ENCODE results near the gene SPSB1.

The SPSB1 gene

GRCh38 chr1:9367806-9368205, 75.1 kb downstream of the SPSB1 start:
- ChIA-PET CTCF (interaction anchor here (0.8 to 1.2 kb wide), 2 partner anchors 15 to 257 kb away, joined by 3 to 4 read pairs; no protein-coding TSS in a partner anchor), POLR2A (no interaction called here)
- Histone ChIP-seq H3K36me3 (ENCODE audit: control insufficient read depth in 2 of 2, insufficient read depth in 1 of 2, low read length in 2 of 2) (no peaks in the 10 kb centered on the region), H3K27ac (ENCODE audit: extremely low read depth, low read depth, low read length) (no peak overlapping the region), H3K4me1 (ENCODE audit: control insufficient read depth, insufficient read depth, low read length) (no peaks in the 10 kb centered on the region), H3K4me3 (ENCODE audit: low read depth, low read length) (no peak overlapping the region), H3K9me3 (ENCODE audit: control insufficient read depth, insufficient read depth, low read depth, low read length) (no peaks in the 10 kb centered on the region)
- no peak for TF ChIP-seq ZNF423 (tag by site-specific recombination; IDR thresholded peaks at IDR 0.05)
- TF ChIP-seq, protein P1, sequence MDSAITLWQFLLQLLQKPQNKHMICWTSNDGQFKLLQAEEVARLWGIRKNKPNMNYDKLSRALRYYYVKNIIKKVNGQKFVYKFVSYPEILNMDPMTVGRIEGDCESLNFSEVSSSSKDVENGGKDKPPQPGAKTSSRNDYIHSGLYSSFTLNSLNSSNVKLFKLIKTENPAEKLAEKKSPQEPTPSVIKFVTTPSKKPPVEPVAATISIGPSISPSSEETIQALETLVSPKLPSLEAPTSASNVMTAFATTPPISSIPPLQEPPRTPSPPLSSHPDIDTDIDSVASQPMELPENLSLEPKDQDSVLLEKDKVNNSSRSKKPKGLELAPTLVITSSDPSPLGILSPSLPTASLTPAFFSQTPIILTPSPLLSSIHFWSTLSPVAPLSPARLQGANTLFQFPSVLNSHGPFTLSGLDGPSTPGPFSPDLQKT (IDR thresholded peaks at IDR 0.05; ENCODE audit: borderline replicate concordance, low read depth, low read length), result no peak
- TF ChIP-seq ZNF623 (tag by site-specific recombination; IDR thresholded peaks at IDR 0.05), result no peak
- TF ChIP-seq WT1 (tag by site-specific recombination; IDR thresholded peaks at IDR 0.05), result no peak
- TF ChIP-seq MYNN (tag by site-specific recombination; IDR thresholded peaks at IDR 0.05; ENCODE audit: borderline replicate concordance), result no peak
- TF ChIP-seq ZBTB26 (tag by site-specific recombination; optimal IDR thresholded peaks at IDR 0.05), result no peak
- TF ChIP-seq ZNF626 (tag by site-specific recombination; IDR thresholded peaks at IDR 0.05), result no peak
- no peak for TF ChIP-seq ZNF37A (tag by site-specific recombination; IDR thresholded peaks at IDR 0.05)
- no peak for TF ChIP-seq ZIC2 (tag by site-specific recombination; IDR thresholded peaks at IDR 0.05)
- TF ChIP-seq ZNF248 (tag by site-specific recombination; IDR thresholded peaks at IDR 0.05), result no peak
- no peak for TF ChIP-seq ZNF610 (tag by site-specific recombination; IDR thresholded peaks at IDR 0.05; ENCODE audit: borderline replicate concordance)
- no peak for TF ChIP-seq ZNF530 (tag by site-specific recombination; IDR thresholded peaks at IDR 0.05; ENCODE audit: low read depth)

DNA sequence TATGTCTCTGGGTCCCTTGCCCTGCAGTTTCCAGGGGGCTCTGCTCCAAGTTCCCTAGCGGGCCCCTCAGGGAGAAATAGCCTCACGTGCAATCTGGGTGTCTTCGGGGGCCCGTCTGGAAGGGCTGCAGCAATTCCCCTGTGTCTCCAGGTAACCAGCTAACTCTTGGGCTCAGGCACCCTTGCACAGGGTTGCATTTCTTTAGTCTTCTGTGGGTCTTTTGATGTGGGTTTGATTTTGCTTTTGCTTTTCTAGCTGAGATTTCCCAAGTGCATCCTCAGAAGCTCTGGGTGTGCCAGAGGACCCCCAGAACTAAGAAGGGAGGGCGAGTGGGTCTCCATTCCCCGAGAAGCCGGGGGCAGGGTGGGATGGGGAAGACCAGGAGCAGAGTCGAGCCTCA, 75.7 kb downstream of the SPSB1 start:
- Histone ChIP-seq H3K27ac (ENCODE audit: extremely low read depth, low read depth, low read length) (no peak overlapping the region), H3K36me3 (ENCODE audit: control insufficient read depth in 2 of 2, insufficient read depth in 1 of 2, low read length in 2 of 2) (no peaks in the 10 kb centered on the region), H3K4me3 (ENCODE audit: low read depth, low read length) (no peak overlapping the region), H3K4me1 (ENCODE audit: control insufficient read depth, insufficient read depth, low read length) (no peaks in the 10 kb centered on the region), H3K9me3 (ENCODE audit: control insufficient read depth, insufficient read depth, low read depth, low read length) (no peaks in the 10 kb centered on the region)
- ChIA-PET POLR2A (no interaction called here), CTCF (interaction anchor here (0.8 to 1.2 kb wide), 2 partner anchors 14 to 258 kb away, joined by 3 to 4 read pairs; no protein-coding TSS in a partner anchor)
- no peak for TF ChIP-seq ZFP41 (tag by site-specific recombination; IDR thresholded peaks at IDR 0.05; ENCODE audit: borderline replicate concordance)
- no peak for TF ChIP-seq KLF16 (tag by site-specific recombination; IDR thresholded peaks at IDR 0.05)
- TF ChIP-seq ZSCAN5A (tag by site-specific recombination; IDR thresholded peaks at IDR 0.05), result no peak
- TF ChIP-seq ZNF266 (tag by site-specific recombination; IDR thresholded peaks at IDR 0.05; ENCODE audit: low read depth), result no peak
- no peak for TF ChIP-seq TSHZ1 (tag by site-specific recombination; IDR thresholded peaks at IDR 0.05; ENCODE audit: borderline replicate concordance)
- 0 out of 2 replicates have a peak, but pooled peaks have one; percentile 6 for TF ChIP-seq ZBTB20 (tag by site-specific recombination; IDR thresholded peaks at IDR 0.05)
- TF ChIP-seq ZSCAN23 (tag by site-specific recombination; IDR thresholded peaks at IDR 0.05), result no peak
